SIG-M5 (cell line): Measurements from ENCODE around the gene NRP2.
A peak's percentile ranks its signal among the peaks of the same experiment; 100 is the strongest.

Experiments used
- DNase-seq: peaks from one replicate; lab custom pipeline; 2025; lab: John Stamatoyannopoulos, UW

NRP2 gene

GRCh38 chr2:205687641-205687956, 5.3 kb downstream of the NRP2 start:
- DNase-seq: no peak

GRCh38 chr2:205688417-205689200, 6.3 kb downstream of the NRP2 start:
- DNase-seq: no peak

- DNase-seq: no peak
Observed at GRCh38 chr2:205689820-205690219, 7.5 kb downstream of the NRP2 start.

- no peak for DNase-seq
Observed at GRCh38 chr2:205692104-205692503, 9.8 kb downstream of the NRP2 start.

GRCh38 chr2:205694256-205694655, 12.0 kb downstream of the NRP2 start:
- DNase-seq: no peak

GRCh38 chr2:205695460-205695991, 13.2 kb downstream of the NRP2 start:
- no peak for DNase-seq

GRCh38 chr2:205696331-205696926, 14.1 kb downstream of the NRP2 start:
- DNase-seq: no peak

GRCh38 chr2:205696927-205697441, 14.7 kb downstream of the NRP2 start:
- no peak for DNase-seq

GRCh38 chr2:205698286-205699268, 16.3 kb downstream of the NRP2 start:
- no peak for DNase-seq

GRCh38 chr2:205699515-205700289, 17.4 kb downstream of the NRP2 start:
- no peak for DNase-seq

GRCh38 chr2:205700331-205701132, 18.2 kb downstream of the NRP2 start:
- DNase-seq: no peak

- no peak for DNase-seq
Observed at GRCh38 chr2:205701509-205701908, 19.2 kb downstream of the NRP2 start.

GRCh38 chr2:205702576-205702975, 20.3 kb downstream of the NRP2 start:
- no peak for DNase-seq

- no peak for DNase-seq
Observed at GRCh38 chr2:205703471-205704126, 21.3 kb downstream of the NRP2 start.

GRCh38 chr2:205704127-205704741, 21.9 kb downstream of the NRP2 start:
- DNase-seq: no peak

- no peak for DNase-seq
Observed at GRCh38 chr2:205705511-205706349, 23.4 kb downstream of the NRP2 start.

GRCh38 chr2:205706769-205707381, 24.6 kb downstream of the NRP2 start:
- DNase-seq: peak; percentile 42

GRCh38 chr2:205708231-205708631, 25.9 kb downstream of the NRP2 start:
- DNase-seq: no peak
